NCI-H2029 treated with DMSO at 0.1 percent for 48 hours (cell line): ENCODE measurements around the gene POMC.
A peak's percentile ranks its signal among the peaks of the same experiment; 100 is the strongest.
"Not testable (repeated sequence)": the region's sequence is repeated elsewhere in the genome, so short reads cannot be mapped to it uniquely, and the experiment has no call there.

ENCODE experiments used
- DNase-seq: peaks from one replicate; lab custom pipeline; 2025; lab: John Stamatoyannopoulos, UW

Gene POMC

DNA sequence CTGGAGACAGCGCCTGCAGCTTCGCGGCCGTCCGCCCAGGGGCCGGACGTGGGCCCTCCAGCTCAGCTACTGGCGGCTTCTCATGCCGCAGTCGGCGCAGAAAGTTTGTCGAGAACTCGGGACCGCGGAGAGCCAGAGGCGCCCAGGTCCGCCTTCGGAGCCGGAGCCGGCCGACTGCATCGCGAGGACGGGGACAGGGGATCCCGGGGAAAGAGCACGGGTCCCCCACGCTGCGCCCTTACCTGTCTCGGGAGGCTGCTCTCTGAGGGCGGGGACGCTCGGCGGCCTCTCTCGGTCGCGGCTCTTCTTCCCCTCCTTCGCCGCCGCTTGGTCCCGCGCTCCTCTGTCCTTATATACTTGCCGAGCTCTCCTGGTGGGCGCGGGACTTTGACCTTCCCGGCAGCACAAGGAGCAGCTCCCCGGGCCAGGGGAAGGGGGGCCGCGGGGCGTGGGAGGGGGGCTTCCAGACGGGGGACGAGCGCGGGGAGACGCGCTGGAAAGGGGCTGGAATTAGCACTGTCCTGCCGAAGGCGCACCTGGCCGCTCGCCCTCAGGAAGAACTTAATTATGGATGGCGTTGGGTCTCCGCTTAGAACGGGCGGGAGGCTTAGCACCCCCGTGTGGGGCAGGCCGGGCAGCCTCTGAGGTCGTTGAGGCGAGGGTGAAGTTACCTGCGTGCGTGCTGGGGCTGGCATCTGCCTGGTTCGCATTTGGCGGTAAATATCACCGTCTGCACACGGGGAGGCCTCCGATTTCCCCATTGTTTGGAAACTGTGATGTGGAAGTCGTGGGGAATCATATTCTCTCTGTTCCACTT is at the start of gene POMC:
Gene POMC, minus strand, starts transcription at position 325 of the 817 bp plus-strand sequence. CDS start 3,808 bp downstream, outside the sequence.
- DNase-seq = no peak

DNA sequence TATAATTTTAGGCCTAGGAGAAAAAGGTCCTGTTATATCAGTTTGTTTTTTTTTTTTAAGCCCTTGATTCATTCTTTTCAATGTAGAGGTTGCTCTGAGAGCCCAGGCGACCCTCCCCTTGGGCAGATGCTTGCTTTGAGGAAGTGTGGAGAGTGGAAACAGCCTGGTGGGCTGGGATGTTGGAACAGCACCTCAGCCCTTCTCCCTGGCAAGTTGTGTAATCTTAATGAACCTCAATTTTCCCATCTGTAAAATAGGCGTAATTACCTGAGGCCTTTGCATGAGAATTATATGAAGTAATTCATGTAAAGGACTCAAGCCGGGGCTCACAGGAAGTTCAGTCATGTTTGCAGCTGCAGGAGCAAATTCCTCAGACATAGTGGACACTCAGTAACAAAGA is 49.7 kb upstream of the POMC start:
- DNase-seq = no peak

DNA sequence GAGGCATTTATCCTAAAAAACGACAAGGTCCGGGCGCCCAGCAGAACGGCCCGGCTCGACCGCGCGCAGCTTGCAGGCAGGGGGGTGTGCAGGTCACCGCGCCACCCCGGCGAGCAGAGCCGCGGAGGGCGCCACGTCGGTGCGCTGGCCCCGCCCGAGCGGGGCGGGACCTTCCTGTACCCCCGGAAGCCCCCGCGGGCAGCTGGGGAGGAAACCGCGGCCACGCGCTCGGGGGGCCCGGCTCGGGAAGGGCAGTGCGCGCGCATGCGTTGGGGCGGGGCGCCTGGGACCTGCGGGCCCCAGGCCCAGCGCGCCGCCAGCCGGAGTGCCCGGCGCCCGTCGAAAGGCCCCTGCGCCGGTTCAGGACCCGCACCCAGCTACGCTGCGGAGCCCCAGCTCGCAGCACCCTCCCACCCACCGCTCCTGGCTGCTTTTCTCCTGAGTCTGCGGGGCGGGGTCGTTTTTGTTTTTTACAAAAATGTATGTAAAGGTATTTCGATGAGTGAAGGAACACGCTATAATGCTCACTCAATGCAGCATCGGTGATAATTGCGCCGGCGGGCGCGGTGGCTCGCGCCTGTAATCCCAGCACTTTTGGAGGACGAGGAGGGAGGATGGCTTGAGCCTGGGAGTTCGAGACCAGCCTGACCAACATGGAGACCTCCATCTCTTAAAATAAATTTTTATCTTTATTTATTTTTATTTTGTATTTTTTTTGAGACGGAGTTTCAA is 47.7 kb upstream of the POMC start:
- DNase-seq = no peak

DNA sequence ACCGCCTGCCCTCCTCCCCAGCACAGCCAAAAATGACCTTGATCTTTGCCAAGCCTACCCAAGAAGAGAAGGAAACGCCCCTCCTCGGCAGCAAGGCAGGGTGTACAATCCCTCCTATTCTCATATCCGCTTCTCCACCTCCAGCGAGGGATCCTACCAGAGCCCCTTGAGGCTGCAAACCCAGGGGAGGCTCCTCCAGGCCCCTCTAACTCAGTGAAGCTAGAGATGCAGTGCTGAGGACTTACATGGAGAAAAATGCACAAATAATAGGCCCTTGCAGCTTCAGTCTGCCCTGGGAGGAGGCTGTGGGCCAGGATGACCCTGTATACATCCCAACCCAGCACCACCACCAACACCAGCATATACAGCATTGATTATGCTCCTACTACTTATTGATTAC is 46.9 kb upstream of the POMC start:
- no peak for DNase-seq

DNA sequence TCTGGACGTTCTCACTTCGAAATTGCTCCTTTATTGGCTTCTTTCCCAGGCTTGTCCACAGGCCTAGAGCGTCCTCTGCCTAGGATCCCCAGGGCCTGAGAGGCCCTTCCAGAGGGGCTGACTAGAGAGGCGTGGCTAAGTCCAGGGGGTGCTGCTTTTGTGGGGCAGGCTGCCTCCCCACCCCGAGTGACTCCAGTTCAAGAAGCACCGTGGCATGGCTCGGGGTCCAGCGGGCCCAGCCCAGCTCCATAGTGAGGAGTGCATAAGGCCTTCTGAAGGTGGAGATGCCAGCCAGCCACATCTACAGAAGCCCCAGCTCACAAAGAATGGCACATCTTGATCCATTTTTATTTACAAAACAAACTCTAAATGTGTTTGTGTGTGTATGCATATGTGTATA is 44.8 kb upstream of the POMC start:
- no peak for DNase-seq

DNA sequence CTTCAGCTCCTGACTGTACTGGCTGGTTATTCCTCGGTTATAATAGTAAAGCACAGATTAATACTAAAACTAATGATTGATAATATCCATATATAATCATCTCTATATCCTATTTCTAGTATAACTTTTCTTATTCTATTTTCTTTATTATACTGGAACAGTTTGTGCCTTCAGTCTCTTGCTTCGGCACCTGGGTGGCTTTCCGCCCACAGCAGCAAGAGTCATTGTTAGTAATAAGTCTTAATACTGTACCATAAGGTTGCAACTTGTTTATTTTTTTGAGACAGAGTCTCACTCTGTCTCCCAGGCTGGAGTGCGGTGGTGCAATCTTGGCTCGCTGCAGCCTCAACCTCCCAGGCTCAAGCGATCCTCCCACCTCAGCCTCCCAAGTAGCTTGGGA is 42.5 kb upstream of the POMC start:
- not testable (repeated sequence) for DNase-seq

DNA sequence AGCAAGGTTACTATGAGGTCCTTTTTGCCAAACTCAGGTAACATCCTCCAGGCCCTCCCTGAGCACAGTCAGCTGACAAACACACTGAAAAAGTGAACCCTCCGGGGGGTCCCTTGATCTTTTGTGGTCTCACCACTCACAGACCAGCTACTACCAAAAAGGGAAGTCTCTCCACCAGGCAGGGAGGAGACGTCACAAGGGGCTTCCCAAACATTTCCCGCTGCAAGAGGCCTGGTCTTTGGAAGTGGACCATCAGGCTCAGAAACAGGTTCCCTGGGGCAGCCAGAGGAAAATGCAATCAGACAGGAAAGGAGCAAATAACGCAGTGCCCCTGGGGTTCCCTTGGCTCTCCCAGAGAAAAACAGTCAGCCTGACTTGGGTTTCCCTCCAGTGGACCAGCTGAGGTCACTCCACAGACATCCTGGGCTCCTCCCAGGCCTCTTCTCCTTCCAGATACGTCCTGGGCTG is 38.7 kb upstream of the POMC start:
- no peak for DNase-seq

DNA sequence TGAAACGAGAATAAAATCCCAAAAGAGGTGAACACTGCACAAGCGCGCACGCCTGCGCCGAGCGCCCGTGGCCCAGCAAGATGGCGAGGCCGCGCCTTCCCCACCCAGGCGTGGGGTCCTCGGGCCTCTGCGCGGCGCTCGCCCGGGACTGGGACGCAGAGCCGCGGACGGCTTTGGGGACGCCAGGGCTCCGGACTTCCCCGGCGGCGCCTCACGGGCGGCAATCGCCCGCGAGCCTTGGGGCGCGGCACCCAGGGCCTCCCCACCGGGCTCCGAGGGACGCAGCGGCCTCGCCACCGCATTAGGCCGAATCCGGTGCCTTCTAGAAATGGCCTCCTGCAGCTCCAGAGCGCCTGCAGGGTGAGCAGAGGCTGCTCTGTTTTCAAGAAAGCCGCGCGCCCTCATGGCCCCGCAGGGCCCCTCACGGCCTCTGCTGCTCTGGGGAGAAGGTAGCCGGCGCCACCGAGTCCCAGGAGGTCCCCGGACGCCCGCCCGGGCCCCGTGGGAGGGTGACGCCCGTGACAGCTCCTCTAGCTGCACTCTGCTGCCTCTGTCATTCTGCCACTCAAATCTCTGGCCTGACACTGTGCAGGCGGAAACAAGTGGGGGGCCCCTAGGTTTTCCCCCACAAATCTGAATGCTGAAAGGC is 35.9 kb upstream of the POMC start:
- no peak for DNase-seq

DNA sequence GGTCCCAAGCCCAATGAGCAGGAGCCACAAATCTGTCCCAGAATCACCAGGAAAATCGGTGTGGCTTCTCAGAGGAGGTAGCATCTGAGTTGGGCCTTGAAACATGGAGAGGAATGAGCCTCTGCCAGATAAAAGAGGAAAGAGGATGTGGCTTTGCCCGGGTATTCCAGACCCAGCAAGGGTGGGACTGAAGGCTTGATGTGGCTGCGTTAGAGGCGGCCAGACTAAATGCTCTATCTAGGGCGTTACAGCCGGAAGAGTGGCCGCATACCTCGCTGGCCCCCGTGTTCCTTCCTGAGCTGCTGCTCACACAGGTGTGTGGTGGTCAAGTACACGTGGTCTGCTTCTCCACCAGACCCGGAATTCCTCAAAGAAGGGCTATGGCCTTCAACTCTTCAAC is 33.9 kb upstream of the POMC start:
- no peak for DNase-seq

DNA sequence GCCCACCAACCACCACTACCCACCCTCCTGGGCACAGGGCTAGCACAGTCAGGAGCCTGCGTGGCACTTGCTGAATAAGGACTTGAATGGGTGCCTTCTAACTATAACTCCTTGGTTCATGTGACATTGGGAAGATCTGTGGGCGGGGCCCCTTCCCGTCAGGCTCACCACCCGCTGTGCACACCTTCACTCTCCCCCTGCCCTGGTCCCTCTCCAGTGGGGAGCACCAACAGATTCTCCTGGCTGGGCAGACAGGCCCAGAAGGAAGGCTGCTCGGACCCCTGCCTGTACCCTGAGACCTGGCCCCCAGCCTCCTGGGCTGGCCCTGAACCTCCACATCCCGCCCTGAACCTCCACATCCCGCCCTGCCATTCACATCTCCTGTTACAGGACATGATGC is 33.4 kb upstream of the POMC start:
- DNase-seq = no peak

DNA sequence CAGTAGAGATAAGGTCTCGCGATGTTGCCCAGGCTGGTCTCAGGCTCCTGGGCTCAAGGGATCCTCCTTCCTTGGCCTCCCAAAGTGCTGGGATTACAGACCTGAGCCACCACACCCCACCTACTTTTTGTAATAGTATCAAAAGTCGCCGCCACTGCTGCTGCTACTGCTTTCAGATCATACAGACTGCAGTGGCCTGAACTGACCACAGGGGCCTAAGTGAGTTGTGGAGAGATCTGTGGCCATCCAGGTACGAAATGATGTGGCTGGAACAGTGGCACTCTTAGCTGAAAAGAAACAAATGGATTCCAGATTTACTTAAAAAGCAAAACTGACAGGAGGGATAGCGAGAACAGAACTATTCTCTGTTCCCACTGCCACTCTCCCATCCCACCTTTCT is 32.9 kb upstream of the POMC start:
- no peak for DNase-seq

DNA sequence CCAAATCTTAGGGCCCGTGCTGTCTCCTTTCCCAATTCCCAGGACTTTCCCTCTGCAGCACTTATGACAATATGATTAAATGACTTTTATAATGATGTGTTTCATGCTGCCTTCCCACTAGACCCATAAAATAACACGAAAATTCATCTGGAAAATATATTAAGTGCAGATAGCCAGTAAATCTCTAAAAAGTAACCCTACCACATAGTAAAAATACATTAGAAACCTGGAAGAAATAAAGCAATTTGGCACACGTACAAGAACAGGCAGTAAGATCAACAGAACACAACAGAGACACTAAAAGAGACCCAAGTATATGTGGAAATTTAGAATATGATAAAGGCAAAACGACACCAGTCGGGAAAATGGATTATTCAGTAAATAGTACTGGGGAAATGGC is 30.2 kb upstream of the POMC start:
- no peak for DNase-seq

DNA sequence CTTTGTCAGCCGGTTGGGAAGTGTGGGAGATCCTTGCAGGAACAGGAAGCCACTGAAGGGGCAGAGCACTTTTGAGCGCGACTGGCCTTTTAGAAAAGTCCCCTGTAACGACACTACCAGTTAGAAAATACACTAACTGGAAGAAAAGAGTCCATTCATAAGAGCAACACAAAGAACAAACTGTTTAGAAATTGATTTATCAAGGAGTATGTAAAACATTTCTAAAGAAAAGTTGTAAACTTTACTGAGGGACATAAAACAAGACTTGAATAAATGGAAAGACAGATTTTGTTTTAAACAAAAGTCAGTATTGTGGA is 29.8 kb upstream of the POMC start:
- DNase-seq = no peak

DNA sequence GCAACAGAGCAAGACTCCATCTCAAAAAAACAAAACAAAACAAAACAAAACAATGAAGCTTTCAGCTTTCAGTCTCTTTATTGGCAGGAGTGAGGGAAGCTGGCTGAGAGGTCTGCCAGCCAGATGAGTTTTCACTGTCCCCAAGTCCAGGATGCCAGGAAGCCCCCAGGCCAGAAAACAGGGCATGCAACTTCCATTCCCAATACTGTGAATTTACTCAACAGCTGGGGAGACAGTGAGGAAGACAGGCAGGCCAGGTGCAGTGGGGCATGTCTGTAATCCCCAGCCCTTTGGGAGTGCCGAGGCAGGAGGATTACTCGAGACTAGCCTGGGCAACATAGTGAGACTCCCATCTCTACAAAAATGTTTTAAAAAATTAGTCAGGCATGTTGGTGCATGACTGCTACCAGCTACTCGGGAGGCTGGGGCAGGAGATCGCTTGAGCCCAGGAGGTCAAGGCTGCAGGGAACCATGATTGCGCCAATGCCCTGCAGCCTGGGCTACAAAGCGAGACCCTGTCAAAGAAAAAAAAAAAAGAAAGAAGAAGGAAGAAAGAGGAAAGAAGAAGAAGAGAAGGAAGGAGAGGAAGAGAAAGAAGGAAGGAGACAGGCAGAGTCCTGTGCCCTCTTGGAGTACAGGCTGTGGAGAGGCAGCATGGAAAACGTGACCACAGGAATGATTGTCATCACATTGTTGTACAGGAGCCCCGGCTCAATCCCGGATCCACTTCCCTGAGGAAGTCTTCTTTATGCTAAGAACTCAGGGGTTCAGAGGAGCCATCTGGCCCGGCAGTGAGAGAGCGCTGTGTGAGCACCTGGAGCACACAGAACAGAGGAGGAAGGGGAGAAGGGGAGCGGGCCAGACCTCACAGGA is 29.2 kb upstream of the POMC start:
- no peak for DNase-seq

DNA sequence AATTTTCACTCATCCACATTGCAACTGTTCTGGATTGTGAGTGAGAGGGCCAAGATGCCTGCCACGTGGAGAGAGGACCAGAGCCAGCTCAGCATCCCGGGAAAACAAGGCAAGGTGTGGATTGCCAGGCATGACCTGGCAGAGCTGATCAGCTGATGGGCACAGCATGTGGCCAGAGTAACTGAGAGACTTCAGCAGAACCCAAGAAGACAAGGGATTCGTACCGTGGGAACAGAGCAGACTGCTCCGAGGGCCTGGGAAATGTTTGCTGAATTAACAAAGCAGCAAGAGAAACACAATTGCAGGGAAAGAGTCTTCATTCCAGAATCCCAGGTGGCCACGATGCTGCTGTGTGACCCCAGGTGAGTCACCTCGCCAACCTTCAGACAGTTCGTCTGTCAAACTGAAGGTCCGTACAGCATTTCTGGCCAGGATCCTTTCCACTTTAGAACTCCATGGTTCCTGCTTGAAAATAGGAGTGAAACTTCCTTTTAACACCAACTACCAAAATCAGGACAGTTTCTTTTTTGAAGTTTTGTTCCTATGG is 26.3 kb upstream of the POMC start:
- no peak for DNase-seq

DNA sequence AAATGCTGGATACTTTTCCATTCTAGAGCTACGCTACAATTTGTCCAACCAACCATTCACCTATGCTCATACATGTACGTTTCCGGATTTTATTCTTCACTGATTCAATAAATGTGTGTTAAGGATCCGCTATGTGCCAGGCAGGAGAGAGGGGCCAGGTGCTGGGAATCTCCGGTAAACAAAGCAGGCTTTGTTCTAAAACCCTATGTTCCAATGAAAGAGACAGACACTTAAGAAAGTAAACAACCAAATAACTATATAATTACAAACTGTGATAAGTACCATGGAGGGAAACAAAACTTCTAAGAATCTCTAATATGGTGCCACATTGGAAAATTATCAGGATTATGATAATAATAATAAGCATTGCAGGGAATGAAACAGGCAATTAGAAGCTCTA is 22.2 kb upstream of the POMC start:
- DNase-seq = peak; percentile 81

DNA sequence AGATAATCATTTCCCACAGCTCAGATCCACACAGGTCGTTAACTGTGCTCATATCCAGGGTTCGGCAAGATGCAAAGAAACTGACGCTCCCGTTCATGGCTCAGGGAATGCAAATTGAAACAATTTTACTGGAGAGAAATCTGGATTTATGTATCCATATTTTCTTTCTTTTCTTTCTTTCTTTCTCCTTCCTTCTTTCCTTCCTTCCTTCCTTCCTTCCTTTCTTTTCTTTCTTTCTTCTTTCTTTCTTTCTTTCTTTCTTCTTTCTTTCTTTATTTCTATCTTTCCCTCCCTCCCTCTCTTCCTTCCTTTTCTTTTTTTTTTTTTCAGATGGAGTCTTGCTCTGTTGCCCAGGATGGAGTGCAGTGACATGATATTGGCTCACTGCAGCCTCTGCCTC is 20.0 kb upstream of the POMC start:
- DNase-seq = no peak

DNA sequence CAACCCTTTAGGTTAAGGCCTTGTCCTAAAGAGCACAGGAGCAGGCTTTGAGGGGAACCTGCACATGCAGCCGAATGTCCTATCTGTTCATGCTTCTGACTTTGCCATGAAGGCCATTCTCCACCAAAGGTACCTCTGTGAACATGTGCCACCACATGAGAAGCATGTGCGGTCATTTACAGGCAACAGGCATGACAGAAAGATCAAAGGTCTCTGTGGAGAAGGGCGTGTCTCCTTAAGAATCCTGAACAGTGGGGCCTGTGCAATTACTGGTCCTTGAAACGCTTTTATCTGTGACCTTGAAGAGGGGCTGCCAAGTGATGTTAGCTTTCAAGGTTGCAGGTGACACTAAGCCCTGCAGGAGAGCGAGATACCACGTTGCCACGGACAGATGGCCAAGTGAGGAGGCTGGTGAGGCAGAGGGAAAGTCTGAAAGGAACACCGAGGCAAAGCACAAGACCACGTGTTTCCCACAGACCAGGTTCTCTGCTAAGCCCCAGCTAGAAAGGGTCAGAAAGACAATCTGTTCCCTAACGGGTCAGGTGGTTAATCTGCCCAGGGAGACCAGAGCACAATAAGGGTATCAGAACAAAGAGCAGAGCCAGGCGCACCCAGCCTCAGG is 19.5 kb upstream of the POMC start:
- DNase-seq = no peak

DNA sequence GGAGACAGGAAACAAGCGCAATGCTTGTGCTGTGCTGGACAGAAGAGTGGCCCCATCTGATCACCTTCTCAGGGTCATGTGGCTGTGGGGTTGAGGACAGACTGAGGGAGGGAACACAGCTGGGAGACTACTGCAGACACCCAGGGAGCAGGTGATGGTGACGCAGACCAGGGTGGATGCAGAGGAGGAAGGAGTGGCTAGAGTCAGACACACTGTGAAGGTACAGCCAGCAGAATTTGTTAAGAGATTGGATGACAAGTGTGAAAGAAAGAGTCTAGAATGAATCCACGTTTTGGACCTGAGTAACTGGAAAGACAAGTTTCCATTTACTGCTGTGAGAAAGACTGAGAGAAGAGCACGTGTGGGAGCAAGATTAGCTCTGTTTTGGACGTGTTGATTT is 15.9 kb upstream of the POMC start:
- DNase-seq = no peak

DNA sequence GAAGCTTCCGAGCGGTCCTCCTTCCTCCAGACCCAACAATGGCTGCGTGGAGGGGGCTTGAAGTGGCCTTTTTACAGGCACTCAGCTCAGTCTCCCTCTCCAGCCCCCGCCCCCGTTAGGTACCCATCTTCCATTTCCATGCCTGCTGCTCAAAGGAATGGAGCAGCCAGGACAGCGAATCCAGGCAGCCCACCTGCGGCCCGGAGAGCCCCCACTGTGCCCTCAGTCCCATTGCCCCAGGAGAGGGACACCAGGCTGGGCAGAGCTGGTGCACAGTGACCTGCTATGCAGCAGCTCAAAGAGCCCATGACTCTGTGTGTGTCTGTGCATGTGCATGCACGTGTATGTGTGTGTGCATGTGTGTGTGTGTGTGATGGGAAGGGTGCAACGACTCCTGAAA is 10.6 kb upstream of the POMC start:
- DNase-seq = no peak

DNA sequence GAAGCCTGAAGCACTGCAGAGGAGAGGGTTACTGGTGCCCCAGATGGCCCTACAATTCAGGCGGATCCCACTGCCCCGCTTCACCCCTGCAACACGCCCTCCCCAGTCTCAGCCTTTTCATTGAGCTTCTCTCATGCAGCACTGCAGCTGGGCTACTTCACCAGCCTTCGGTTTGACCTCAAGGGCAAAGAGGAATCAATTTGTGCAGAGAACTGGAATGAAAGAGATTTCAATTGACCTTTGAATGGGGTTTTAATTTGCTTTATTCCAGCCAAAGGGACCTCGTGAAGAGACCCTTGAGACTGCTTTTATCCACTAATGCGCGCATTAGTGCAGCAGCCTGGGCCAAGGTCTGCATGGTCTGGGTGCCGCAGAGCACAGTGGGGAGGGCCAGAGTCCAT is 8.8 kb upstream of the POMC start:
- DNase-seq = no peak
